IMR-90 (cell line): ENCODE measurements around the gene COL4A2. TPM values are rescaled to one million over a fixed set of nuclear protein-coding genes. Genes with fewer than 3 reads are reported as not detected.
A peak's percentile ranks its signal among the peaks of the same experiment; 100 is the strongest.

Experiments
- ATAC-seq: fragments of 200-7000 bp; cut with Tn5 transposase; 2 replicates; pipeline ENCODE4 v1.9.1; 2020; ENCODE audit warnings: low read depth, mild to moderate bottlenecking, moderate library complexity
- BruUV-seq: library from RNA; stranded (reverse); fragments of 400-500 nt; replicated peaks from 2 replicates; lab custom pipeline; 2021; lab: Mats Ljungman, UMichigan
- CTCF ChIA-PET: fragments of 300-600 bp; formaldehyde crosslinking; extraction: SDS; loops from one replicate; lab custom pipeline; 2021; ENCODE audit warnings: antibody characterized with exemption; lab: Yijun Ruan, JAX
- POLR2A ChIA-PET: fragments of 300-600 bp; sonication (Branson Sonifier 250); formaldehyde crosslinking; loops from one replicate; lab custom pipeline; 2022; ENCODE audit warnings: antibody characterized with exemption; ENCODE audit not compliant: unreplicated experiment; lab: Charles Lee
- DNase-seq: peaks from one replicate; pipeline ENCODE4 v3.0.0; 2013
- H2AFZ ChIP-seq: replicated peaks from 2 replicates; pipeline ENCODE3; 2013; ENCODE audit warnings: low read length, mild to moderate bottlenecking; ENCODE audit not compliant: poor library complexity
- H2AK5ac ChIP-seq: 2 replicates; pipeline ENCODE4 v1.6.1; 2013; ENCODE audit warnings: low read depth, low read length, inconsistent platforms
- H2AK9ac ChIP-seq: replicated peaks from 2 replicates; pipeline ENCODE3; 2013; ENCODE audit warnings: mild to moderate bottlenecking, low read depth, low read length, moderate library complexity; ENCODE audit not compliant: poor library complexity
- H2BK120ac ChIP-seq: 2 replicates; pipeline ENCODE4 v1.6.1; 2013; ENCODE audit warnings: low read depth, low read length, inconsistent platforms
- H2BK15ac ChIP-seq: 3 replicates; pipeline ENCODE4 v1.6.1; 2013; ENCODE audit warnings: low read depth, low read length, inconsistent platforms
- H2BK20ac ChIP-seq: 2 replicates; pipeline ENCODE4 v1.6.1; 2013; ENCODE audit warnings: low read depth, mild to moderate bottlenecking, inconsistent platforms, low read length, moderate library complexity
- H2BK5ac ChIP-seq: 2 replicates; pipeline ENCODE4 v1.6.1; 2013; ENCODE audit warnings: mild to moderate bottlenecking, low read depth, low read length, inconsistent platforms; ENCODE audit not compliant: poor library complexity, severe bottlenecking
- H3K14ac ChIP-seq: replicated peaks from 2 replicates; pipeline ENCODE4 v1.6.1; 2013; ENCODE audit warnings: low read depth, low read length, inconsistent platforms
- H3K18ac ChIP-seq: 2 replicates; pipeline ENCODE4 v1.6.1; 2013; ENCODE audit warnings: low read depth, low read length, control low read depth
- H3K23ac ChIP-seq: 2 replicates; pipeline ENCODE4 v1.6.1; 2013; ENCODE audit warnings: low read depth, low read length, inconsistent platforms
- H3K27ac ChIP-seq: 2 replicates; pipeline ENCODE4 v1.5.1; 2013; ENCODE audit warnings: mild to moderate bottlenecking, control low read depth, low read length; ENCODE audit not compliant: insufficient read depth
- H3K27me3 ChIP-seq: 2 replicates; pipeline ENCODE4 v1.6.1; 2013; ENCODE audit warnings: low read length; ENCODE audit not compliant: control insufficient read depth, insufficient read depth
- H3K36me3 ChIP-seq: 2 replicates; pipeline ENCODE4 v1.6.1; 2013; ENCODE audit warnings: low read length, mixed read lengths; ENCODE audit not compliant: control insufficient read depth, insufficient read depth
- H3K4ac ChIP-seq: 2 replicates; pipeline ENCODE4 v1.6.1; 2013; ENCODE audit warnings: low read depth, low read length, inconsistent platforms
- H3K4me1 ChIP-seq: 2 replicates; pipeline ENCODE4 v1.6.1; 2013; ENCODE audit warnings: low read length, mixed read lengths; ENCODE audit not compliant: control insufficient read depth, insufficient read depth
- H3K4me2 ChIP-seq: 2 replicates; pipeline ENCODE4 v1.6.1; 2013; ENCODE audit warnings: low read depth, mild to moderate bottlenecking, control low read depth, low read length, moderate library complexity
- H3K4me3 ChIP-seq: 2 replicates; pipeline ENCODE4 v1.5.1; 2013; ENCODE audit warnings: low read depth, mild to moderate bottlenecking, control low read depth, low read length, moderate library complexity; ENCODE audit not compliant: insufficient read depth
- H3K56ac ChIP-seq: 2 replicates; pipeline ENCODE4 v1.6.1; 2013; ENCODE audit warnings: low read length, inconsistent platforms; ENCODE audit not compliant: insufficient read depth; ENCODE audit errors: extremely low read depth
- H3K79me1 ChIP-seq, 2 experiments: 2 replicates each; pipeline ENCODE4 v1.6.1; 2013; ENCODE audit warnings: low read length in 2 of 2, inconsistent platforms in 1 of 2, low read depth in 1 of 2
- H3K9ac ChIP-seq: 2 replicates; pipeline ENCODE4 v1.6.1; 2013; ENCODE audit warnings: low read depth, low read length, control low read depth
- H3K9me1 ChIP-seq: 2 replicates; pipeline ENCODE4 v1.6.1; 2013; ENCODE audit warnings: low read length, inconsistent platforms; ENCODE audit not compliant: insufficient read depth
- H3K9me3 ChIP-seq: 2 replicates; pipeline ENCODE4 v1.6.1; 2013; ENCODE audit warnings: low read length; ENCODE audit not compliant: control insufficient read depth, insufficient read depth
- H4K20me1 ChIP-seq: 2 replicates; pipeline ENCODE4 v1.6.1; 2013; ENCODE audit warnings: low read length, inconsistent platforms; ENCODE audit not compliant: insufficient read depth
- H4K5ac ChIP-seq: 2 replicates; pipeline ENCODE4 v1.6.1; 2013; ENCODE audit warnings: mild to moderate bottlenecking, low read depth, low read length, control low read depth
- H4K8ac ChIP-seq, 2 experiments: 2 replicates each; pipeline ENCODE4 v1.6.1; 2013; ENCODE audit warnings: low read depth in 2 of 2, low read length in 2 of 2, control low read depth in 1 of 2, inconsistent platforms in 1 of 2
- H4K91ac ChIP-seq: 2 replicates; pipeline ENCODE4 v1.6.1; 2013; ENCODE audit warnings: low read depth, low read length, inconsistent platforms; ENCODE audit not compliant: insufficient read depth
- CEBPB ChIP-seq: IDR thresholded peaks from 2 replicates; pipeline ENCODE4 v1.6.1; 2012; ENCODE audit warnings: low read depth, low read length, improper control_type of control experiment
- POLR2A ChIP-seq: IDR thresholded peaks from 2 replicates; pipeline ENCODE4 v1.6.1; 2012; ENCODE audit warnings: mild to moderate bottlenecking, low read depth, low read length
- WGBS, 2 experiments: methylation state at CpG; one replicate each; pipeline versions ENCODE4 v1.1.5 to v1.1.7; 2013; ENCODE audit warnings: missing lambda C conversion rate in 2 of 2; ENCODE audit not compliant: insufficient read length in 1 of 2; ENCODE audit errors: extremely low coverage in 2 of 2; 5-methylcytosine and 5-hydroxymethylcytosine counted together
- dilution Hi-C: fragments of 300-500 bp; cut with HindIII; formaldehyde crosslinking; loops from one replicate; pipeline ENCODE4 v1.14.3; 2018; ENCODE audit warnings: low sequenced_read_pairs; ENCODE audit not compliant: unreplicated experiment
- in situ Hi-C: fragments of 300-500 bp; cut with MboI; formaldehyde crosslinking; loops from 3 replicates; pipeline ENCODE4 v1.14.3; 2019; ENCODE audit warnings: low sequenced_read_pairs, inconsistent platforms, mixed read lengths
- intact Hi-C: fragments of 100-400 bp; cut with micrococcal nuclease; formaldehyde crosslinking; loops from 2 replicates; pipeline ENCODE4 v1.10.0; 2022
- polyA plus RNA-seq, 3 experiments: library from polyadenylated mRNA; depleted of rRNA; stranded (reverse); fragments of >200 nt; gene quantifications; 2 replicates each; pipeline ENCODE4 v1.2.3, GENCODE V29; 2012; ENCODE audit warnings: low replicate concordance in 1 of 3
- total RNA-seq: library from RNA; depleted of rRNA; stranded (reverse); fragments of >200 nt; gene quantifications from 2 replicates; pipeline ENCODE4 v1.2.3, GENCODE V29; 2012

Gene COL4A2
- total and polyA plus RNA-seq, 2 of the 4 experiments (the other 2 are of a cell fraction), result 90.7 to 457 TPM

- peak; percentile 55 for ATAC-seq
- Histone ChIP-seq H2AK9ac (peak overlapping the region; percentile 42), H2AK5ac (peak overlapping the region; percentile 79), H3K4ac (peak overlapping the region; percentile 90), H3K27me3 (no peaks in the 10 kb centered on the region), H3K4me1 (peaks cover 14% of the 10 kb centered on the region), H2AFZ (peak overlapping the region; percentile 54), H3K18ac (peak overlapping the region; percentile 67), H2BK5ac (peak overlapping the region; percentile 98), H2BK120ac (peak overlapping the region; percentile 94), H4K8ac (peak overlapping the region; percentile 55 to 71; a peak in 3 of 4 replicates), H3K4me2 (no peak overlapping the region), H3K36me3 (peaks cover 31% of the 10 kb centered on the region), H3K9me3 (no peaks in the 10 kb centered on the region), H3K56ac (peak overlapping the region; percentile 4; the same call in 1 of the 2 replicates), H4K20me1 (peaks cover 13% of the 10 kb centered on the region), H3K4me3 (no peak overlapping the region), H3K27ac (peak overlapping the region; percentile 62), H2BK15ac (peak overlapping the region; percentile 51; the same call in 2 of the 3 replicates), H4K91ac (peak overlapping the region; percentile 91), H3K9me1 (peaks cover 31% of the 10 kb centered on the region), H4K5ac (peak overlapping the region; percentile 15; the same call in 1 of the 2 replicates), H3K14ac (peak overlapping the region; percentile 80), H3K79me1 (peaks cover 36 to 84% of the 10 kb centered on the region in 2 experiments), H3K9ac (no peak overlapping the region), H3K23ac (peak overlapping the region; percentile 78), H2BK20ac (peak overlapping the region; percentile 50)
- dilution Hi-C loops (no loop called here), in situ Hi-C loops (no loop called here), intact Hi-C loops (no loop called here)
- ChIA-PET CTCF (interaction anchor here (0.6 to 1.1 kb wide), 2 partner anchors 19 to 91 kb away, joined by 3 to 4 read pairs; no protein-coding TSS in a partner anchor), POLR2A (no interaction called here)
- BruUV-seq, result no TSS peak
- 77% methylated on average over 4 of the region's 10 CpGs; no CpG with 5 or more reads in 1 of the 2 experiments for WGBS, 2 experiments
- DNase-seq, result peak; percentile 88
- TF ChIP-seq CEBPB (peak; percentile 71), POLR2A (no peak)
Measured at GRCh38 chr13:110361365-110361911, 54.4 kb downstream of the COL4A2 start.
